ENCODE results near the gene LAMA2. TPM values are rescaled to one million over a fixed set of nuclear protein-coding genes. Genes with fewer than 3 reads are reported as not detected.
A peak's percentile ranks its signal among the peaks of the same experiment; 100 is the strongest.

The LAMA2 gene
- polyA plus RNA-seq, 1 of the 3 experiments (the other 2 are of a cell fraction), result 0.92 TPM

DNA sequence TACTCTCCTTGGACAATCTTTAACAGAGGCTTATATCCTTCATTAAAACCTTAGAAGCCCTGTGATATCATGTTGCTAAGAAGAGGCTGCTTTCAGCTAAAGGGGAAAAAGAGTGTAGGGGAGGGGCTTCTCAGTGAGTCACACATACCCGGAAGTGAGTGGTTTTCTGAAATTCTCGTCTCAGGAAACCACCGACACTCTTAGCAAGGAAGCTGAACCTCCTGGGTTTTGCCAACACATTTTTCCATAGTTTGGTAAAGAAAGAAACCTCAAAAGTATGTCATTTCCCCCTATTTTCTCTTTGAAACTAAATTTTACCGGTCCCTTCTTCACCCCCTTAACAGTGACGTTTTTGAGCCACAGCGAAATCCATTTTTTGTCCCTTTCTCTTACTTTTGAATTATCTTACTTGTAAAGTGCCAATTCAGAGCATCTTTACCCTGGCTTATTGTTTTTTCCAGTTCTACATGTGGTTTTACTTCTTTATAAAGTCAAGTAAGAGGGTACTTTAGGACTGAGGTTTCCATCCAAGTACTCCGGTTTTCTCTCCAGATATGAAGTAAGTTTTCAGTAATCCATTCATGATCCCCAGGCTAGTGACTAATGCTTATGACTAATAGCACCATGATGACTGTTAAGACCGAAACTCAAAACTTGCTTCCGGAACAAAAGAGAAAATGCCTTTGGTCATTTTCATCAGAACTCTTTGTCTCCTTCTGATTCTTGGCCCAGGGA, 607.8 kb downstream of the LAMA2 start (continued):
- no peak for TF ChIP-seq CTCF (IDR thresholded peaks at IDR 0.05)
- peak; percentile 76 for TF ChIP-seq POLR2AphosphoS5 (IDR thresholded peaks at IDR 0.05; ENCODE audit: low read depth, low read length)
- peak; percentile 40; the same call in 1 of the 2 replicates for TF ChIP-seq MAX (IDR thresholded peaks at IDR 0.05; ENCODE audit: low read depth)
- TF ChIP-seq RFX5 (IDR thresholded peaks at IDR 0.05; ENCODE audit: low read length), result no peak
- no peak for TF ChIP-seq EZH2phosphoT487 (IDR thresholded peaks at IDR 0.05; ENCODE audit: borderline replicate concordance, low read depth)
- TF ChIP-seq RCOR1 (IDR thresholded peaks at IDR 0.05; ENCODE audit: low read length), result no peak
- peak; percentile 75; the same call in 1 of the 2 replicates for TF ChIP-seq ZBTB33 (IDR thresholded peaks at IDR 0.05; ENCODE audit: borderline replicate concordance, low read depth)
- peak; percentile 98 for TF ChIP-seq JUND (IDR thresholded peaks at IDR 0.05)

DNA sequence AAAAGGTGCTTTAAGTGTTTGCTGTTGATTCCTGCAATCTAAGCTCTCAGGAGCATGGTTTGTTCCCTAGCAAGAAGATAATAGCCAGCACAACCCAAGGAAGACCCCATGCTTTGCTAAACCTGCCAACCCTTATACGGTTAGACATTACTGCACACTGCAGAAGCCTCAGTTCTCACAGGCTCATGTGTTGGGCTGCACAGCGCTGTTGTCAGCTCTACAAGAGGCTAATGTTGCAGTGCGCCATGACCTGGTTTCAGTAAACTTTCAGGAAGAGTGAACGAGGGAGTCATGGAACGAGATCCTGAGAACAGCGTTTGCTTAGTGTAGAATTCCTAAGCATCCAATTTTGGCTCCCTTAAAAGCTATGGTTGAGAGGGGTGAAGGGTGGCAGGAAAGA, 608.5 kb downstream of the LAMA2 start:
- TF ChIP-seq POLR2AphosphoS5 (IDR thresholded peaks at IDR 0.05; ENCODE audit: low read depth, low read length) (no peak), EZH2phosphoT487 (IDR thresholded peaks at IDR 0.05; ENCODE audit: borderline replicate concordance, low read depth) (no peak), FOXJ3 (CRISPR knock-in tag; IDR thresholded peaks at IDR 0.05) (no peak)
- Histone ChIP-seq H3K4me1 (ENCODE audit: control insufficient read depth in 1 of 2, insufficient read depth in 2 of 2, low read depth in 1 of 2, low read length in 1 of 2) (peaks cover 2 to 45% of the 10 kb centered on the region in 2 experiments), H3K36me3 (replicated peaks in 1 of 2; ENCODE audit: control insufficient read depth in 1 of 2, insufficient read depth in 2 of 2, low read length in 1 of 2) (no peaks in the 10 kb centered on the region), H2AFZ (ENCODE audit: low read depth) (peak overlapping the region; percentile 6; the same call in 1 of the 2 replicates), H3K79me2 (ENCODE audit: insufficient read depth) (no peaks in the 10 kb centered on the region), H3K9me3 (no peaks in the 10 kb centered on the region), H3K27me3 (ENCODE audit: insufficient read depth) (no peaks in the 10 kb centered on the region), H3K4me3 (ENCODE audit: low read depth in 2 of 2, low read length in 1 of 2) (no peak overlapping the region; a peak in 1 of 4 replicates), H3K9ac (peak overlapping the region; percentile 87), H3K27ac (ENCODE audit: low read depth in 2 of 2, low read length in 1 of 2) (peak overlapping the region; percentile 90 to 100), H4K20me1 (ENCODE audit: insufficient read depth) (no peaks in the 10 kb centered on the region), H3F3A (replicated peaks; ENCODE audit: insufficient read depth) (peaks cover 59% of the 10 kb centered on the region), H3K9me2 (no peaks in the 10 kb centered on the region), H3K4me2 (peak overlapping the region; percentile 66)
- 74% methylated on average over 6 of the region's 6 CpGs for WGBS (ENCODE audit: low lambda C conversion rate)
- DNase-seq, result no peak
- CTCF ChIA-PET, result no interaction called here
- POLR2A ChIA-PET, result no interaction called here

Measured in SK-N-SH (cell line).